Endothelial cell of umbilical vein (primary cell): ENCODE measurements around the gene GULP1.

ENCODE experiments used
- CTCF ChIP-seq, 2 donors: IDR thresholded peaks; 1 replicate in 1 of 2; 2 replicates in 1 of 2; pipeline ENCODE4 v1.5.1; 2011; ENCODE audit warnings: low read length in 2 of 2, mild to moderate bottlenecking in 2 of 2, moderate library complexity in 2 of 2, control low read depth in 1 of 2, inconsistent platforms in 1 of 2, low read depth in 1 of 2; ENCODE audit not compliant: insufficient read depth in 1 of 2; ENCODE audit errors: extremely low read depth in 1 of 2
- JUN ChIP-seq: IDR thresholded peaks from 2 replicates; pipeline ENCODE4 v1.6.1; 2011; ENCODE audit warnings: borderline replicate concordance, low read depth; ENCODE audit not compliant: insufficient read length, insufficient read depth
- MAX ChIP-seq: IDR thresholded peaks from 2 replicates; pipeline ENCODE4 v1.6.1; 2011; ENCODE audit not compliant: insufficient read depth, insufficient read length
- POLR2A ChIP-seq: IDR thresholded peaks from 2 replicates; pipeline ENCODE4 v1.6.1; 2012; ENCODE audit warnings: low read depth, mild to moderate bottlenecking, control low read depth, low read length
- POLR2AphosphoS5 ChIP-seq: IDR thresholded peaks from 2 replicates; pipeline ENCODE4 v1.6.1; 2012; ENCODE audit warnings: low read depth, mild to moderate bottlenecking, control low read depth, low read length, moderate library complexity; ENCODE audit not compliant: insufficient read depth

- no peak for TF ChIP-seq CTCF (IDR thresholded peaks at IDR 0.05; ENCODE audit: extremely low read depth in 1 of 2, insufficient read depth in 1 of 2, low read depth in 1 of 2, low read length in 2 of 2)
- no peak for TF ChIP-seq POLR2AphosphoS5
- TF ChIP-seq JUN: no peak
- no peak for TF ChIP-seq POLR2A
- TF ChIP-seq MAX: no peak
Observed at GRCh38 chr2:188414411-188414810, 122.7 kb downstream of the GULP1 start.
